Esophagus squamous epithelium (tissue), 4 donors: ENCODE data around the gene SPANXD.

Source experiments
- CTCF ChIP-seq, 6 experiments: fragments of 450-650 bp in 4 of 6; fragments of 200-600 bp in 2 of 6; sonication (generic) in 2 of 6; IDR thresholded peaks; one replicate each; pipeline ENCODE4 v1.5.1; 2016 to 2019; ENCODE audit warnings: antibody characterized with exemption in 6 of 6, mild to moderate bottlenecking in 4 of 6, moderate library complexity in 4 of 6
- POLR2A ChIP-seq, 4 donors: fragments of 450-650 bp; IDR thresholded peaks; one replicate each; pipeline ENCODE4 v1.6.1; 2017; ENCODE audit warnings: antibody characterized with exemption in 4 of 4, mild to moderate bottlenecking in 4 of 4, moderate library complexity in 3 of 4

- TF ChIP-seq CTCF (IDR thresholded peaks at IDR 0.05) = no peak
- TF ChIP-seq POLR2A (IDR thresholded peaks at IDR 0.05) = no peak
Measured at GRCh38 chrX:141736656-141737055, 38.1 kb upstream of the SPANXD start.
